Measurements from ENCODE around the gene RFTN1.
"Not testable (repeated sequence)": the region's sequence is repeated elsewhere in the genome, so short reads cannot be mapped to it uniquely, and the experiment has no call there.

Gene RFTN1

GRCh38 chr3:16318176-16318575, 195.3 kb downstream of the RFTN1 start:
- no peak for DNase-seq

DNA sequence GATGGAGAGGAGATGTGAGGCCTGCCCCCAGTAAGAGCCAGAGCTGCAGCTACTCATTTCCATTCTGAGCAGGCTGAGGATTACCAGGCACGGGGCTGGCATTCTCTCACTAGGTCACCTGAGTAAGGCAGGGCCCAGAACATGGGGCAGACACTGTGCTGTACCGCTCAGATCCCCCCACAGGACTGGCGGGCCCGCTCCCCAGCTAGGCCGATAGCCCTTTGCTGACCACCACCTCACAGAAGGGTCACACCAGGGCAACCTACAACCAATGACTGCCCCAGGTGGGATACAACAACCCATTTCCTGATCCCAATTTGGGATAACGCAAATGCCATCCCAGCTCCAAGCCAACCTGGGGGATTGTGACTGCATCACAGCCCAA, 195.9 kb downstream of the RFTN1 start:
- DNase-seq = no peak

- no peak for DNase-seq
These were observed 196.5 kb downstream of the RFTN1 start for GRCh38 chr3:16316847-16317560.

DNA sequence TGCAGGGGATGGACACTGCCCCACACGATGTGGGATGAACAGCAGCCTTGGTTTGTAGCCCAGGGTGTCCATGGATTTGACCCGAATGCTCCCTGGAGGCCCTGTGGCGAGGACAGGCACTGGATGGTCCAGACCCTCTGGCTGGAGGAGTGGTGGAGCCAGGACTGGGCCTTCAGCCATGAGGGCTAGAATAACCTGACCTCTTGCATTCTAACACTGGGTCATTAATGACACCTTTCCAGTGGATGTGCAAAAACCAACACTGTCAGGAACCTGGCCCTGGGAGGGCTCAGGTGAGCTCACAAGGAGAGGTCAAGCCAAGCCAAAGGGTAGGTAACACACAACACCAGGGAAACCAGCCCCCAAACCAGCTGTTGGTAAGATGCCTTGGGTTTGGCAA, 197.1 kb downstream of the RFTN1 start:
- DNase-seq = no peak

DNA sequence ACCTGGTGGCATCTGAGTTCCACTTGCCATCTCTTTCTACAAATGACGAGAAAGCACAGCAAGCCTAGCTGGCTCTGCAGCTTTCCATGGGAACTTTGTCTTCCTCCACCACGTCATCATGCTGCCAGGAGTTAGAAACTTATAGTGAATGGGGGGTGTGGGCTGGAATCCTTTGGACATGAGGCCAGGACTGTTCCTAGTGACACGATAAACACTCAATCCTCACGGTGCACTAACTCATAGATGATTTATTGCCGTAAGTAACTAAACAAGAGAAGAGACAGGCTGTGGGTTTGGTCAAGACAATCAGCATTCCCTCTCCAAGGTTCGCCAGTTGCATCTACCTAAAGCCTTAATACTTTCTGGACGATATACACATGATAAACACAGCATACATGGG, 197.9 kb downstream of the RFTN1 start:
- no peak for DNase-seq

- no peak for DNase-seq
These were observed 199.4 kb downstream of the RFTN1 start for GRCh38 chr3:16313886-16314645.

- DNase-seq = no peak
These were observed 201.5 kb downstream of the RFTN1 start for GRCh38 chr3:16311960-16312451.

GRCh38 chr3:16310486-16310885, 203.0 kb downstream of the RFTN1 start:
- not testable (repeated sequence) for DNase-seq

GRCh38 chr3:16309558-16309957, 203.9 kb downstream of the RFTN1 start:
- no peak for DNase-seq

- no peak for DNase-seq
These were observed 204.8 kb downstream of the RFTN1 start for GRCh38 chr3:16308727-16309126.

DNA sequence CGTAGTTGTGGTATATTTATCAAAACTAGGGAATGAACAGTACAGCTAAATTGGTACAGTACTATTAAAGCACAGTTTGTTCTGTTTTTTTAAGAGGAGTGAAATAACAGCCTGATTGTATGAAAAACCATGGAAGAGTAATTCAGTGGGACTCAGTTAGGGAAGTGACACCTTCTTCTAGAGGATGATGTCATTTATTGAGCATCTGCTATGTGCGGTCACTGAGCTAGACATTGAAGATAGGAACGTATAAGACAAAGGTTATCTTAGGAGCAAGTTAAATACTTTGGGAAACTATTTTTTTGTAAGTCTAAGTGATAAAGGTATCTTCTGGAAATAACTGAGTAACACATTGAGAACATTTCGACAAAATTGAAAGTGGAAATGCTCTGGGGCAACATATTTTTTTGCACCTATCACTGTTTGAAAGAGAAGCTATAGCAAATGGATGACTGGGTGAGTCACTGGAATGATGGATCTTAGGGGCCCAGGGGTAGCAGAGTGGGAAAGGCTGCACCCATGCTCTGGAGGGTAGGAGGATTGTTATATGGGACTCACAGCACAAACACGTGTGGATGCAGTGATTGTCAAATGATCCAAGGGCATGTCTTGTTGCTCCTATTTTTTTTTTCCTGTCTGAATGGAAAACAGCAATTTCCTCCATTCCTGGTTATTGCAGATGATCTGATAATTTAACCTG, 205.5 kb downstream of the RFTN1 start:
- DNase-seq = no peak

- DNase-seq = no peak
These were observed 208.4 kb downstream of the RFTN1 start for GRCh38 chr3:16305111-16305541.

GRCh38 chr3:16304061-16305010, 209.2 kb downstream of the RFTN1 start:
- DNase-seq = no peak

GRCh38 chr3:16303037-16303575, 210.4 kb downstream of the RFTN1 start:
- DNase-seq = no peak

GRCh38 chr3:16302082-16302631, 211.3 kb downstream of the RFTN1 start:
- DNase-seq = no peak

- DNase-seq = no peak
These were observed 212.0 kb downstream of the RFTN1 start for GRCh38 chr3:16301507-16301906.

DNA sequence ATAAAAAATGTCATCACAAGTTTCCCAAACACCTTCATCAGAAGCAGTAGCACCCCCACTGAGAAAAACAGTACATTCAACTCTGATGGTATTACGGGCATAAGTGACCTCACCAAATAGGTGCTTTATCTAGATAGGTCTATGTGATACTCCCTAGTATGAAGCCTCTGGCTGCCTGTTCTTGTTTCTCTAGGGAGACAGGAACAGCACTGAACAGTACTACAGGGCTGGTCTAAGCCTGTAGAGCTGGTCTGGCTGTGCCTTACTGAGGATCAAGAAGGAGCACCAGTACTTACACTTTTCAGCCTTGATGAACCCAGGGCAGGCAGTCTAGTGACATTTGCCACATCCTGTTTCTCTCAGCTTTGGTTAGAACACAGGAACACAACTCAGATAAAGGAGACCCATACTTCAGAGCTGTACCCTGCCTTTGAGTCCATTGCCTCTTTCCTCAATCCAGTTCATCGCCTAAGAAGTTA, 212.6 kb downstream of the RFTN1 start:
- DNase-seq = no peak

DNA sequence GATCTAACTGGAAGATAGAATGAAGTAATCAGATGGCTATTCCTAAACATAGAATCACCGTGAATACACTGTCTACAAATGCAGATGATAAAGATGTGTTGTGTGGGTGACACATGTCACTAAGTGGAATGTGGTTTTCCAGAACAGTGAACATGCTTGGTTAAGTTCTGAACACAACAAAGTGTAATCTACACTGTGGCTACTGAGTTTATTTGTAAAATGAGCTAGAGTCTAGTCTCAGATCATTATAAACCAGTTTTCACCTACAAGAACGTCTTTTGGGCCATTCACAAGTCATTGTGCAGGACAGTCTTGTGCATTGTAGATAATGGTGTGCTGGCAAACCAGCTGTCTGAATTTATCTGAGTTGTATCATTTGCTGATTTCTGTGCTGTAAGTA, 213.2 kb downstream of the RFTN1 start:
- DNase-seq = no peak

- DNase-seq = no peak
These were observed 213.8 kb downstream of the RFTN1 start for GRCh38 chr3:16299746-16300145.

DNA sequence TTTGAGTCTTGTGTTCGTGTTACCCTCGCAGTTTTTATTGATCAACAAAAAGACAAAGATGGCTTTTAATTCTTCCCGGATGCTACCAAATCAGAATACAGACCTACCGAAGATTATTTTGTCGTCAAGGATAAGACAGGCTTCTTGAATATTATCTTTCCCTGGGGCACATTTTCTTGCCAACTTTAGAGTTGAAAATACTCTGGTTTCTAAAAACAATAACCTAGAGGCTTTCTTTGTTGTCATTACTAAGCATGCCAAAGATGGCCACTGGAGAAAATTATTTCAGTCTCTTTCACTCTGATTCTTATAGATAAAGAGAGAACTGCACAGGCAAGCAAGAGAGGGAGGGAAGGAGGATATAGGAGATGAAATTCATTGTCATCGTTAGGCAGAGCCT, 214.6 kb downstream of the RFTN1 start:
- DNase-seq = no peak

GRCh38 chr3:16297997-16298885, 215.3 kb downstream of the RFTN1 start:
- no peak for DNase-seq

Measured in NCI-H1436 treated with DMSO at 0.1 percent for 48 hours (cell line).